Neural cell (in vitro differentiated cells): ENCODE results near the gene NTHL1. TPM values are rescaled to one million over a fixed set of nuclear protein-coding genes. Genes with fewer than 3 reads are reported as not detected.

Experiments
- H2AFZ ChIP-seq: fragments of 200-600, 300-800 bp; sonication (generic), shearing (Covaris generic); 2 replicates; pipeline ENCODE4 v1.6.0; 2014; ENCODE audit warnings: low read depth, mild to moderate bottlenecking, antibody characterized with exemption, low read length, moderate library complexity
- H3F3A ChIP-seq: fragments of 200-600 bp; shearing (Covaris generic); 2 replicates; pipeline ENCODE4 v1.6.1; 2016; ENCODE audit warnings: mild to moderate bottlenecking, moderate library complexity, mixed read lengths, antibody characterized with exemption, low read length; ENCODE audit not compliant: insufficient read depth, poor library complexity, severe bottlenecking
- H3K27ac ChIP-seq: fragments of 200-600, 300-800 bp; sonication (generic), shearing (Covaris generic); 2 replicates; pipeline ENCODE4 v1.5.1; 2014; ENCODE audit warnings: mild to moderate bottlenecking, low read length, moderate library complexity
- H3K27me3 ChIP-seq: fragments of 300-800, 200-600 bp; sonication (generic), shearing (Covaris generic); 2 replicates; pipeline ENCODE4 v1.6.0; 2014; ENCODE audit warnings: mild to moderate bottlenecking, low read depth, low read length, moderate library complexity; ENCODE audit not compliant: insufficient read depth
- H3K36me3 ChIP-seq: fragments of 300-800, 200-600 bp; sonication (generic), shearing (Covaris generic); 2 replicates; pipeline ENCODE4 v1.5.1; 2014; ENCODE audit warnings: mild to moderate bottlenecking, antibody characterized with exemption, low read length, moderate library complexity; ENCODE audit not compliant: insufficient read depth
- H3K4me2 ChIP-seq: fragments of 300-800, 200-600 bp; sonication (generic), shearing (Covaris generic); 2 replicates; pipeline ENCODE4 v1.6.0; 2014; ENCODE audit warnings: mild to moderate bottlenecking, low read length
- H3K4me3 ChIP-seq: fragments of 300-800, 200-600 bp; sonication (generic), shearing (Covaris generic); 2 replicates; pipeline ENCODE4 v1.5.1; 2014; ENCODE audit warnings: mild to moderate bottlenecking, low read length, moderate library complexity
- H3K79me2 ChIP-seq: fragments of 200-600 bp; shearing (Covaris generic); replicated peaks from 2 replicates; pipeline ENCODE4 v1.6.0; 2014; ENCODE audit warnings: mild to moderate bottlenecking, low read length, moderate library complexity; ENCODE audit not compliant: insufficient read depth
- H3K9ac ChIP-seq: fragments of 300-800, 200-600 bp; sonication (generic), shearing (Covaris generic); 2 replicates; pipeline ENCODE4 v1.6.1; 2016; ENCODE audit warnings: mild to moderate bottlenecking, low read length, mixed read lengths
- H3K9me2 ChIP-seq: fragments of 200-600 bp; shearing (Covaris generic); 2 replicates; pipeline ENCODE4 v1.6.1; 2016; ENCODE audit warnings: mild to moderate bottlenecking, low read length, mixed read lengths; ENCODE audit not compliant: insufficient read depth
- H3K9me3 ChIP-seq: fragments of 200-600, 300-800 bp; sonication (generic), shearing (Covaris generic); 2 replicates; pipeline ENCODE4 v1.6.1; 2016; ENCODE audit warnings: mild to moderate bottlenecking, mixed run types, low read length, moderate library complexity, mixed read lengths
- H4K20me1 ChIP-seq: fragments of 200-600 bp; shearing (Covaris generic); 2 replicates; pipeline ENCODE4 v1.6.1; 2016; ENCODE audit warnings: mild to moderate bottlenecking, mixed run types; ENCODE audit not compliant: insufficient read depth
- CTCF ChIP-seq: fragments of 450-650 bp; IDR thresholded peaks from 2 replicates; pipeline ENCODE4 v1.5.1; 2014; ENCODE audit warnings: antibody characterized with exemption, mild to moderate bottlenecking, moderate library complexity; ENCODE audit not compliant: poor library complexity, severe bottlenecking
- EP300 ChIP-seq: fragments of 450-650 bp; conservative IDR thresholded peaks from 2 replicates; pipeline ENCODE4 v1.6.1; 2014; ENCODE audit warnings: antibody characterized with exemption, mild to moderate bottlenecking, moderate library complexity; ENCODE audit not compliant: poor library complexity, severe bottlenecking
- EZH2 ChIP-seq: fragments of 200-600, 300-800 bp; shearing (Covaris generic), sonication (generic); IDR thresholded peaks from 2 replicates; pipeline ENCODE4 v1.6.1; 2014; ENCODE audit warnings: antibody characterized with exemption, low read length, borderline replicate concordance, mild to moderate bottlenecking; ENCODE audit not compliant: insufficient read depth, poor library complexity, severe bottlenecking
- MXI1 ChIP-seq: fragments of 450-650 bp; conservative IDR thresholded peaks from 2 replicates; pipeline ENCODE4 v1.6.1; 2014; ENCODE audit warnings: antibody characterized with exemption, mild to moderate bottlenecking; ENCODE audit not compliant: poor library complexity, severe bottlenecking
- POLR2AphosphoS5 ChIP-seq: IDR thresholded peaks from 2 replicates; pipeline ENCODE4 v1.6.1; 2012
- RAD21 ChIP-seq: fragments of 450-650 bp; conservative IDR thresholded peaks from 2 replicates; pipeline ENCODE4 v1.6.1; 2014; ENCODE audit warnings: antibody characterized with exemption, mild to moderate bottlenecking, moderate library complexity
- REST ChIP-seq: IDR thresholded peaks from 2 replicates; pipeline ENCODE4 v1.6.1; 2012; ENCODE audit warnings: borderline replicate concordance
- SMC3 ChIP-seq: fragments of 450-650 bp; conservative IDR thresholded peaks from 2 replicates; pipeline ENCODE4 v1.6.1; 2014; ENCODE audit warnings: antibody characterized with exemption, mild to moderate bottlenecking, moderate library complexity; ENCODE audit not compliant: poor library complexity
- TAF1 ChIP-seq: IDR thresholded peaks from 2 replicates; pipeline ENCODE4 v1.6.1; 2012; ENCODE audit warnings: low read depth
- polyA plus RNA-seq: library from polyadenylated mRNA; depleted of rRNA; stranded (reverse); fragments of >200 nt; gene quantifications from 2 replicates; pipeline ENCODE4 v1.2.3, GENCODE V29; 2014

Gene NTHL1
- polyA plus RNA-seq, 1 donor from 2014 or later, result 43.1 TPM

- peaks cover 24% of the 10 kb centered on the region for H3K27me3 ChIP-seq
- no peak overlapping the region for H3K4me2 ChIP-seq
- H3K4me3 ChIP-seq, result peak overlapping the region; percentile 63
Observed at GRCh38 chr16:2028146-2028545, 19.5 kb downstream of the NTHL1 start.

More at GRCh38 chr16:2028146-2028545, 19.5 kb downstream of the NTHL1 start:
- no peak overlapping the region for H3K27ac ChIP-seq
- H3K36me3 ChIP-seq, result no peaks in the 10 kb centered on the region
- no peak overlapping the region for H2AFZ ChIP-seq
- H3K9ac ChIP-seq, result no peak overlapping the region
- H3K9me3 ChIP-seq, result no peaks in the 10 kb centered on the region
- no peaks in the 10 kb centered on the region for H4K20me1 ChIP-seq
- H3F3A ChIP-seq, result no peaks in the 10 kb centered on the region
- H3K79me2 ChIP-seq, result no peaks in the 10 kb centered on the region
- H3K9me2 ChIP-seq, result no peaks in the 10 kb centered on the region
- TF ChIP-seq CTCF (no peak), RAD21 (no peak), SMC3 (no peak), POLR2AphosphoS5 (no peak), REST (no peak), EZH2 (no peak), MXI1 (no peak), EP300 (no peak), TAF1 (no peak)
